Fibroblast of lung (primary cell): ENCODE data around the gene MAL. TPM values are rescaled to one million over a fixed set of nuclear protein-coding genes. Genes with fewer than 3 reads are reported as not detected.

Experiments used
- DNase-seq, 2 donors: peaks; one replicate each; pipeline versions ENCODE4 v3.0.0 to v3.0.0-alpha.2; 2010; ENCODE audit warnings: low read depth in 2 of 2
- H2AFZ ChIP-seq: 2 replicates; pipeline ENCODE4 v1.5.1; 2012; ENCODE audit warnings: low read length, control low read depth, inconsistent platforms
- H3K27ac ChIP-seq: 2 replicates; pipeline ENCODE4 v1.5.1; 2011; ENCODE audit warnings: low read length, control low read depth; ENCODE audit not compliant: insufficient read depth
- H3K27me3 ChIP-seq: 2 replicates; pipeline ENCODE4 v1.5.1; 2011; ENCODE audit warnings: mild to moderate bottlenecking, low read length; ENCODE audit not compliant: control insufficient read depth, insufficient read depth
- H3K36me3 ChIP-seq: 2 replicates; pipeline ENCODE4 v1.5.1; 2011; ENCODE audit warnings: low read length; ENCODE audit not compliant: control insufficient read depth, insufficient read depth
- H3K4me1 ChIP-seq: 2 replicates; pipeline ENCODE4 v1.5.1; 2011; ENCODE audit warnings: low read length; ENCODE audit not compliant: control insufficient read depth, insufficient read depth; ENCODE audit errors: extremely low read depth
- H3K4me2 ChIP-seq: 2 replicates; pipeline ENCODE4 v1.5.1; 2011; ENCODE audit warnings: low read length, control low read depth; ENCODE audit not compliant: insufficient read depth; ENCODE audit errors: extremely low read depth
- H3K4me3 ChIP-seq, 4 experiments: fragments of 200-600 bp in 1 of 4; sonication (generic) in 1 of 4; replicated peaks in 1 of 4; 2 replicates each; pipeline ENCODE4 v1.5.1; 2011 to 2016; ENCODE audit warnings: low read length in 4 of 4, low read depth in 3 of 4, mild to moderate bottlenecking in 3 of 4, control low read depth in 2 of 4, inconsistent platforms in 1 of 4, mixed read lengths in 1 of 4; ENCODE audit not compliant: insufficient read depth in 1 of 4; ENCODE audit errors: control extremely low read depth in 1 of 4
- H3K79me2 ChIP-seq: 2 replicates; pipeline ENCODE4 v1.5.1; 2012; ENCODE audit warnings: mild to moderate bottlenecking, low read length, inconsistent platforms; ENCODE audit not compliant: control insufficient read depth, insufficient read depth
- H3K9ac ChIP-seq: 2 replicates; pipeline ENCODE4 v1.5.1; 2011; ENCODE audit warnings: mild to moderate bottlenecking, low read length, control low read depth; ENCODE audit not compliant: insufficient read depth
- H3K9me3 ChIP-seq: 2 replicates; pipeline ENCODE4 v1.5.1; 2012; ENCODE audit warnings: low read depth, low read length; ENCODE audit not compliant: control insufficient read depth, insufficient read depth
- H4K20me1 ChIP-seq: 2 replicates; pipeline ENCODE4 v1.5.1; 2011; ENCODE audit warnings: low read length; ENCODE audit not compliant: control insufficient read depth, insufficient read depth; ENCODE audit errors: extremely low read depth
- CTCF ChIP-seq, 2 donors: IDR thresholded peaks in 1 of 2; conservative IDR thresholded peaks in 1 of 2; 1 replicate in 1 of 2; 2 replicates in 1 of 2; pipeline ENCODE4 v1.5.1; 2011 to 2012; ENCODE audit warnings: low read length in 2 of 2, control low read depth in 1 of 2, inconsistent platforms in 1 of 2, low read depth in 1 of 2, mild to moderate bottlenecking in 1 of 2
- EZH2 ChIP-seq: IDR thresholded peaks from 2 replicates; pipeline ENCODE4 v1.5.1; 2012; ENCODE audit warnings: low read length, control low read depth, mild to moderate bottlenecking; ENCODE audit errors: missing control alignments
- polyA plus RNA-seq, 2 donors: library from polyadenylated mRNA; depleted of rRNA in 1 of 2; stranded (reverse) in 1 of 2; unstranded in 1 of 2; fragments of >200 nt; gene quantifications; 2 replicates each; pipeline ENCODE4 v1.2.1, GENCODE V29; 2011 to 2012; ENCODE audit warnings: missing spikeins in 1 of 2
- total RNA-seq: library from RNA; depleted of rRNA; stranded (reverse); fragments of >200 nt; gene quantifications from 2 replicates; pipeline ENCODE4 v1.2.1, GENCODE V29; 2014

Gene MAL
- total and polyA plus RNA-seq, 2 donors (not counting 1 experiment from before 2014, with no cell fraction given) = not detected

DNA sequence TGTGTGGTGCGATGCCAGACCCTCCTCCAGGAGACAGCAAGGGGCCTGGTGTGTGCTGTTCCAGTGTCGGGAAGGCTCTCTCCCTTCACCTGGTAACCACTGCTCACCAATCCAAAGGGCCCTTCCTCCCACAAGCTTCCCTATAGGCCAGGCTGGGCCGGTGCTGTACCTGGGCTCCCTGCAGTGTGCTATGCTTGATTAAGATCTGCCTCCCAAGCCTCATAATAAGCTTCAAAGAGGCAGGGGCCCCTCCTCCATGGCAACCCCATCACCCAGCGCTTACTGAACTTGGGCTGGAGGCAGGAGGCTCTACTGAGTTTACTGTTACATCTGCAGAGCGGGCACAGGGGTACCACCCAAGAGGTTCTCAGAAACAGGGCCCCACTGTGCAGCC is 4.5 kb upstream of the MAL start:
- no peaks in the 10 kb centered on the region for H4K20me1 ChIP-seq
- no peaks in the 10 kb centered on the region for H3K9me3 ChIP-seq
- H3K4me3 ChIP-seq = no peak overlapping the region
- peaks cover 33% of the 10 kb centered on the region for H3K27me3 ChIP-seq
- H3K9ac ChIP-seq = no peak overlapping the region
- H2AFZ ChIP-seq = no peak overlapping the region
- H3K79me2 ChIP-seq = no peaks in the 10 kb centered on the region
- TF ChIP-seq CTCF (conservative IDR thresholded peaks at IDR 0.05 in 1 of 2, IDR thresholded peaks at IDR 0.05 in 1 of 2; ENCODE audit: low read depth in 1 of 2, low read length in 2 of 2) (no peak), EZH2 (no peak)
- H3K27ac ChIP-seq = no peak overlapping the region
- DNase-seq = no peak
- no peaks in the 10 kb centered on the region for H3K4me1 ChIP-seq
- no peaks in the 10 kb centered on the region for H3K36me3 ChIP-seq
- H3K4me2 ChIP-seq = no peak overlapping the region

- peaks cover 39% of the 10 kb centered on the region for H3K27me3 ChIP-seq
- H3K9me3 ChIP-seq = no peaks in the 10 kb centered on the region
- no peak for DNase-seq
- H3K27ac ChIP-seq = no peak overlapping the region
- H3K36me3 ChIP-seq = no peaks in the 10 kb centered on the region
- H3K9ac ChIP-seq = no peak overlapping the region
- H3K4me1 ChIP-seq = no peaks in the 10 kb centered on the region
- no peak overlapping the region for H3K4me3 ChIP-seq
- H3K4me2 ChIP-seq = no peak overlapping the region
- H2AFZ ChIP-seq = no peak overlapping the region
- TF ChIP-seq CTCF (conservative IDR thresholded peaks at IDR 0.05 in 1 of 2, IDR thresholded peaks at IDR 0.05 in 1 of 2; ENCODE audit: low read depth in 1 of 2, low read length in 2 of 2) = no peak
- no peak for TF ChIP-seq EZH2
- no peaks in the 10 kb centered on the region for H4K20me1 ChIP-seq
- no peaks in the 10 kb centered on the region for H3K79me2 ChIP-seq
Observed at GRCh38 chr2:95021847-95022246, 3.7 kb upstream of the MAL start.

DNA sequence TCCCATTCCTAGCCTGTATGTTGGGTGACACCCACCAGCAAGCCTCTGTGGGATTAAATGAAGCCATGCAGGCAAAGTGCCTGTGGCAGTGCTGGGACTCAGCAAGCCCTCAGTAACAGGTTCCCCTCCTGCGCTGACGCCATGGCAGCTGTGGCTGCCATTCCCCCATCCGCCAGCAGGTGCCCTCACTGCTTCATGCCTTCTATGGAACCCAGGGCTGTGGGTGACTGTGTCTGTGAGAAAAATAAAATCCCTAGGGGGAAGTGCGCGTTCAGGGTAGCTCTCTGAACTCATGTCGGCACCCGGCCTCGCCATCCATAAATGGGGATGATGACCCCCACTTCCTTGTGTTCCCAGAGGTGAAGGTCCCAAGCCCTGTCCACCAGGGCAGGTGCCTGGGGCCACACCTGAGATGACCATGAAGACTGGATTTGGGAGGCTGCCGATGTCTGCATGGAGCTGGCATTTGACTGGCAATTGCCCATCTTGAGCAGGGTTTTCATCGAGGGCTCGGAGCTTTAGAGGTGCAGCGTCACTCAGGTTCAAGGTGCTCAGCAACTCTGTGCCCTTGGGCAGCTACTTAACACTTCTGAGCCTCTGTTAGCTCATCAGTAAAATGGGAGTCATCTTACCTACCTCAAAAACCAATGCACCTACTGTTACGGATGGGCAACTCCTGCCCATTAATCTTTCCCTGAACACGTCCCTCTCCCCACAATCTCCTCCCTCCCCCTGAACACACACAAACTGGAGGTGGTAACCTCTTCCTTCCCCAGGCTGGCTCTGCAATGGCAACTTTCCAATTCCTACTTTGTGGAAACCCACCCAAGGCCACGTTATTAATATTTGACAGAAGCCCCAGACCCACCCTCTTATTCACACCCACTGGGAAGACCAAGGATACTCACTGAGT is 2.9 kb upstream of the MAL start:
- Histone ChIP-seq H3K27me3 (peaks cover 44% of the 10 kb centered on the region), H3K9me3 (no peaks in the 10 kb centered on the region), H3K4me2 (no peak overlapping the region), H3K27ac (no peak overlapping the region), H3K9ac (no peak overlapping the region), H3K4me3 (no peak overlapping the region), H3K36me3 (no peaks in the 10 kb centered on the region), H4K20me1 (no peaks in the 10 kb centered on the region), H3K79me2 (no peaks in the 10 kb centered on the region), H2AFZ (no peak overlapping the region), H3K4me1 (no peaks in the 10 kb centered on the region)
- peak; percentile 96 to 99 for TF ChIP-seq CTCF (conservative IDR thresholded peaks at IDR 0.05 in 1 of 2, IDR thresholded peaks at IDR 0.05 in 1 of 2; ENCODE audit: low read depth in 1 of 2, low read length in 2 of 2)
- TF ChIP-seq EZH2 = no peak
- peak; percentile 32 to 66 for DNase-seq
